Common myeloid progenitor, CD34-positive (primary cell): Measurements from ENCODE around the gene PRKRIP1.

Experiments used
- CTCF ChIA-PET: fragments of 350-600 bp; sonication (Branson Sonifier 250); formaldehyde crosslinking; loops from one replicate; lab custom pipeline; 2021; ENCODE audit warnings: antibody characterized with exemption; lab: Charles Lee
- POLR2A ChIA-PET: fragments of 350-600 bp; sonication (Branson Sonifier 250); formaldehyde crosslinking; loops from one replicate; lab custom pipeline; 2021; ENCODE audit warnings: antibody characterized with exemption; lab: Charles Lee
- DNase-seq, 3 donors: peaks; one replicate each; pipeline versions ENCODE4 v3.0.0 to v3.0.0-alpha.2; 2013
- H3K27ac ChIP-seq, 2 experiments: 1 replicate in 1 of 2; 2 replicates in 1 of 2; pipeline ENCODE4 v1.7.0; 2013; ENCODE audit warnings: inconsistent platforms in 2 of 2, low read length in 2 of 2, mild to moderate bottlenecking in 2 of 2, low read depth in 1 of 2, moderate library complexity in 1 of 2; ENCODE audit not compliant: severe bottlenecking in 2 of 2, insufficient read depth in 1 of 2, poor library complexity in 1 of 2
- H3K27me3 ChIP-seq, 5 experiments: replicated peaks in 2 of 5; 1 replicate in 3 of 5; 2 replicates in 2 of 5; pipeline versions ENCODE4 v1.6.1 to v1.7.0; 2013; ENCODE audit warnings: low read length in 4 of 5, mild to moderate bottlenecking in 2 of 5, moderate library complexity in 2 of 5, inconsistent platforms in 1 of 5; ENCODE audit not compliant: insufficient read depth in 5 of 5, control insufficient read depth in 4 of 5
- H3K36me3 ChIP-seq, 4 experiments: 1 replicate in 2 of 4; 2 replicates in 2 of 4; pipeline versions ENCODE4 v1.6.1 to v1.7.0; 2013; ENCODE audit warnings: low read length in 3 of 4, control low read depth in 1 of 4, mild to moderate bottlenecking in 1 of 4; ENCODE audit not compliant: control insufficient read depth in 4 of 4, insufficient read depth in 4 of 4
- H3K4me1 ChIP-seq, 4 experiments: 1 replicate in 3 of 4; 2 replicates in 1 of 4; pipeline versions ENCODE4 v1.6.1 to v1.7.1; 2013; ENCODE audit warnings: low read length in 3 of 4, mild to moderate bottlenecking in 3 of 4, control low read depth in 1 of 4, inconsistent platforms in 1 of 4, moderate library complexity in 1 of 4; ENCODE audit not compliant: control insufficient read depth in 4 of 4, insufficient read depth in 4 of 4; ENCODE audit errors: control extremely low read depth in 1 of 4
- H3K4me3 ChIP-seq, 7 experiments: 1 replicate in 4 of 7; 2 replicates in 3 of 7; pipeline versions ENCODE4 v1.5.1 to v1.7.0; 2013; ENCODE audit warnings: mild to moderate bottlenecking in 7 of 7, low read length in 6 of 7, moderate library complexity in 6 of 7, inconsistent platforms in 2 of 7, low read depth in 2 of 7, control low read depth in 1 of 7; ENCODE audit not compliant: insufficient read depth in 4 of 7, control insufficient read depth in 1 of 7; ENCODE audit errors: extremely low read depth in 1 of 7
- H3K9me3 ChIP-seq, 5 experiments: 1 replicate in 4 of 5; 2 replicates in 1 of 5; pipeline versions ENCODE4 v1.6.1 to v1.7.1; 2013; ENCODE audit warnings: low read length in 4 of 5, mild to moderate bottlenecking in 2 of 5, inconsistent platforms in 1 of 5, low read depth in 1 of 5, moderate library complexity in 1 of 5; ENCODE audit not compliant: control insufficient read depth in 4 of 5, insufficient read depth in 2 of 5; ENCODE audit errors: control extremely low read depth in 1 of 5
- WGBS: methylation state at CpG from one replicate; pipeline ENCODE4 v1.1.5; 2013; ENCODE audit not compliant: insufficient coverage; 5-methylcytosine and 5-hydroxymethylcytosine counted together

Gene PRKRIP1

GRCh38 chr7:102466097-102466496, 69.9 kb downstream of the PRKRIP1 start:
- Histone ChIP-seq H3K27ac (no peak overlapping the region), H3K4me3 (peak overlapping the region in 5 of 7 experiments; percentile 27 to 100 (median 96)), H3K27me3 (no peaks in the 10 kb centered on the region), H3K9me3 (no peaks in the 10 kb centered on the region), H3K4me1 (peaks cover 5 to 20% (median 18%) of the 10 kb centered on the region in 4 experiments), H3K36me3 (peaks cover 3 to 20% (median 15%) of the 10 kb centered on the region in 4 experiments)
- WGBS = 100% methylated on average over 2 of the region's 7 CpGs
- POLR2A ChIA-PET = no interaction called here
- DNase-seq = no peak
- CTCF ChIA-PET = interaction anchor here (1.4 to 63.4 kb wide), 2 partner anchors 15 to 47 kb away, joined by 5 to 1488 read pairs; partner anchors contain the start of genes ORAI2 and PRKRIP1

GRCh38 chr7:102467581-102468477, 71.7 kb downstream of the PRKRIP1 start:
- ChIA-PET POLR2A (no interaction called here), CTCF (interaction anchor here (0.7 to 63.4 kb wide), 7 partner anchors 11 to 1965 kb away, joined by 3 to 1488 read pairs (median 4); partner anchors contain the start of genes ORAI2 and PRKRIP1)
- WGBS = 97% methylated on average over 19 of the region's 24 CpGs

GRCh38 chr7:102468478-102469350, 72.6 kb downstream of the PRKRIP1 start:
- H3K4me3 ChIP-seq = no peak overlapping the region
- POLR2A ChIA-PET = no interaction called here
- H3K9me3 ChIP-seq = no peaks in the 10 kb centered on the region
- CTCF ChIA-PET = interaction anchor here (1.1 to 63.4 kb wide), 3 partner anchors 12 to 81 kb away, joined by 3 to 1488 read pairs (median 5); partner anchors contain the start of genes ORAI2 and PRKRIP1
- H3K27me3 ChIP-seq = no peaks in the 10 kb centered on the region
- DNase-seq = no peak
- H3K4me1 ChIP-seq = peaks cover 5 to 19% (median 15%) of the 10 kb centered on the region in 4 experiments
- peaks cover 3 to 43% (median 31%) of the 10 kb centered on the region in 4 experiments for H3K36me3 ChIP-seq
- H3K27ac ChIP-seq = no peak overlapping the region
- WGBS = 95% methylated on average over 28 of the region's 40 CpGs

More at GRCh38 chr7:102467581-102468477, 71.7 kb downstream of the PRKRIP1 start:
- H3K9me3 ChIP-seq = no peaks in the 10 kb centered on the region
- H3K27me3 ChIP-seq = no peaks in the 10 kb centered on the region
- peaks cover 3 to 35% (median 23%) of the 10 kb centered on the region in 4 experiments for H3K36me3 ChIP-seq
- H3K4me1 ChIP-seq = peaks cover 5 to 20% (median 18%) of the 10 kb centered on the region in 4 experiments
- no peak overlapping the region for H3K4me3 ChIP-seq
- H3K27ac ChIP-seq = no peak overlapping the region
- no peak for DNase-seq

GRCh38 chr7:102469351-102469971, 73.3 kb downstream of the PRKRIP1 start:
- WGBS = 95% methylated on average over 23 of the region's 24 CpGs
- H3K9me3 ChIP-seq = no peaks in the 10 kb centered on the region
- DNase-seq = no peak
- H3K27ac ChIP-seq = no peak overlapping the region
- H3K36me3 ChIP-seq = peaks cover 3 to 45% (median 32%) of the 10 kb centered on the region in 4 experiments
- no peaks in the 10 kb centered on the region for H3K27me3 ChIP-seq
- ChIA-PET CTCF (interaction anchor here (63.4 kb wide), 1 partner anchor 51 kb away, joined by 1488 read pairs; the partner anchor contains the start of genes ORAI2 and PRKRIP1), POLR2A (no interaction called here)
- H3K4me3 ChIP-seq = no peak overlapping the region
- peaks cover 0 to 11% (median 9%) of the 10 kb centered on the region in 4 experiments for H3K4me1 ChIP-seq

GRCh38 chr7:102469972-102470825, 74.0 kb downstream of the PRKRIP1 start:
- no peak overlapping the region for H3K4me3 ChIP-seq
- WGBS = 88% methylated on average over 14 of the region's 20 CpGs
- no peak for DNase-seq
- peak overlapping the region in 1 of 2 experiments; percentile 2 for H3K27ac ChIP-seq
- ChIA-PET POLR2A (no interaction called here), CTCF (interaction anchor here (1.2 to 63.4 kb wide), 2 partner anchors 8 to 51 kb away, joined by 3 to 1488 read pairs; partner anchors contain the start of genes ORAI2 and PRKRIP1)
- H3K36me3 ChIP-seq = peaks cover 3 to 45% (median 32%) of the 10 kb centered on the region in 4 experiments
- no peaks in the 10 kb centered on the region for H3K27me3 ChIP-seq
- peaks cover 0 to 10% (median 8%) of the 10 kb centered on the region in 4 experiments for H3K4me1 ChIP-seq
- H3K9me3 ChIP-seq = no peaks in the 10 kb centered on the region
